HepG2 (cell line): ENCODE results near the gene UBC. TPM values are rescaled to one million over a fixed set of nuclear protein-coding genes. Genes with fewer than 3 reads are reported as not detected.
A peak's percentile ranks its signal among the peaks of the same experiment; 100 is the strongest.

Source experiments
- EP300 ChIP-seq, 3 experiments: sonication (generic) in 1 of 3; formaldehyde crosslinking in 1 of 3; IDR thresholded peaks; 2 replicates each; pipeline versions ENCODE4 v1.5.1 to v1.6.1; 2011 to 2020; ENCODE audit warnings: low read depth in 2 of 3, low read length in 2 of 3, borderline replicate concordance in 1 of 3, improper control_type of control experiment in 1 of 3, mild to moderate bottlenecking in 1 of 3, missing genetic modification reagents in 1 of 3, moderate library complexity in 1 of 3
- EZH2 ChIP-seq: conservative IDR thresholded peaks from 2 replicates; pipeline ENCODE4 v1.6.1; 2012; ENCODE audit warnings: mild to moderate bottlenecking, low read depth, low read length, moderate library complexity
- GATAD2A ChIP-seq: IDR thresholded peaks from 2 replicates; pipeline ENCODE4 v1.6.1; 2016
- HOXA9 ChIP-seq: sonication (generic); formaldehyde crosslinking; IDR thresholded peaks from 2 replicates; pipeline ENCODE4 v1.8.1; 2022; ENCODE audit warnings: missing genetic modification reagents, mild to moderate bottlenecking, moderate library complexity, borderline replicate concordance
- IRF2 ChIP-seq: IDR thresholded peaks from 2 replicates; pipeline ENCODE4 v1.6.1; 2018; ENCODE audit warnings: missing genetic modification reagents, missing compliant biosample characterization
- MBNL3 ChIP-seq: fragments of 250-450 bp; sonication (Bioruptor Pico); conservative IDR thresholded peaks from 2 replicates; pipeline ENCODE4 v1.8.0; 2022; ENCODE audit warnings: mild to moderate bottlenecking, inconsistent platforms
- MTF2 ChIP-seq: sonication (generic); formaldehyde crosslinking; IDR thresholded peaks from 2 replicates; pipeline ENCODE4 v1.5.0; 2020; ENCODE audit warnings: missing genetic modification reagents, borderline replicate concordance
- NFKB2 ChIP-seq: sonication (generic); formaldehyde crosslinking; IDR thresholded peaks from 2 replicates; pipeline ENCODE4 v1.4.0; 2020; ENCODE audit warnings: missing genetic modification reagents, borderline replicate concordance
- NFKBIZ ChIP-seq: IDR thresholded peaks from 2 replicates; pipeline ENCODE4 v1.6.1; 2018; ENCODE audit warnings: missing genetic modification reagents, missing compliant biosample characterization
- NPAS2 ChIP-seq: sonication (generic); formaldehyde crosslinking; IDR thresholded peaks from 2 replicates; pipeline ENCODE4 v1.8.0; 2022; ENCODE audit warnings: mild to moderate bottlenecking, missing genetic modification reagents, borderline replicate concordance
- RORA ChIP-seq: sonication (generic); formaldehyde crosslinking; IDR thresholded peaks from 2 replicates; pipeline ENCODE4 v1.5.0; 2020; ENCODE audit warnings: mild to moderate bottlenecking, missing genetic modification reagents, moderate library complexity
- SIX4 ChIP-seq: sonication (generic); formaldehyde crosslinking; IDR thresholded peaks from 2 replicates; pipeline ENCODE4 v1.4.0; 2020; ENCODE audit warnings: missing genetic modification reagents
- ZNF10 ChIP-seq: sonication (generic); formaldehyde crosslinking; IDR thresholded peaks from 2 replicates; pipeline ENCODE4 v1.4.0; 2020; ENCODE audit warnings: mild to moderate bottlenecking, low read depth, missing genetic modification reagents, borderline replicate concordance
- ZNF44 ChIP-seq: sonication (generic); formaldehyde crosslinking; IDR thresholded peaks from 2 replicates; pipeline ENCODE4 v1.5.1; 2020; ENCODE audit warnings: mild to moderate bottlenecking, missing genetic modification reagents
- ZNF7 ChIP-seq: IDR thresholded peaks from 2 replicates; pipeline ENCODE4 v1.6.1; 2016; ENCODE audit warnings: missing biosample characterization, missing genetic modification reagents
- ZNF782 ChIP-seq: sonication (generic); formaldehyde crosslinking; IDR thresholded peaks from 2 replicates; pipeline ENCODE4 v1.4.0; 2020; ENCODE audit warnings: missing genetic modification reagents, mild to moderate bottlenecking, borderline replicate concordance
- polyA plus RNA-seq, 8 experiments: library from polyadenylated mRNA; depleted of rRNA in 3 of 8; stranded (reverse) in 7 of 8; unstranded in 1 of 8; fragments of >200 nt; fragmentation: Illumina TruSeq in 4 of 8; extraction: Trizol in 4 of 8; gene quantifications; 2 replicates each; pipeline versions ENCODE4 v1.2.1 to v1.2.3, GENCODE V29; 2011 to 2016; ENCODE audit warnings: low read depth in 4 of 8, missing spikeins in 1 of 8, mixed read lengths in 1 of 8; ENCODE audit not compliant: insufficient read depth in 1 of 8
- total RNA-seq, 5 experiments: library from RNA; depleted of rRNA; stranded (reverse); fragments of >200 nt; fragmentation: Illumina TruSeq; extraction: Trizol; gene quantifications; 2 replicates each; pipeline ENCODE4 v1.2.3, GENCODE V29; 2016; ENCODE audit warnings: low read depth in 1 of 5
- TF ChIP-seq, protein P1 (sequence below): sonication (generic); formaldehyde crosslinking; IDR thresholded peaks from 2 replicates; pipeline ENCODE4 v1.8.0; 2022; ENCODE audit warnings: mild to moderate bottlenecking, missing genetic modification reagents, borderline replicate concordance
- TF ChIP-seq, protein P2 (sequence below): sonication (generic); formaldehyde crosslinking; IDR thresholded peaks from 2 replicates; pipeline ENCODE4 v1.4.0; 2020; ENCODE audit warnings: missing genetic modification reagents
- TF ChIP-seq, protein P3 (sequence below): sonication (generic); formaldehyde crosslinking; IDR thresholded peaks from 2 replicates; pipeline ENCODE4 v1.4.0; 2020; ENCODE audit warnings: missing genetic modification reagents
- TF ChIP-seq, protein P4 (sequence below): sonication (generic); formaldehyde crosslinking; IDR thresholded peaks from 2 replicates; pipeline ENCODE4 v1.4.0; 2020; ENCODE audit warnings: missing genetic modification reagents
- TF ChIP-seq, protein P5 (sequence below): sonication (generic); formaldehyde crosslinking; IDR thresholded peaks from 2 replicates; pipeline ENCODE4 v1.5.1; 2020; ENCODE audit warnings: mild to moderate bottlenecking, missing genetic modification reagents, moderate library complexity

Gene UBC
- total and polyA plus RNA-seq, 2 of the 13 experiments (the other 11 are each of a cell fraction or from before 2014, with no cell fraction given), result 805 to 1,432 TPM

DNA sequence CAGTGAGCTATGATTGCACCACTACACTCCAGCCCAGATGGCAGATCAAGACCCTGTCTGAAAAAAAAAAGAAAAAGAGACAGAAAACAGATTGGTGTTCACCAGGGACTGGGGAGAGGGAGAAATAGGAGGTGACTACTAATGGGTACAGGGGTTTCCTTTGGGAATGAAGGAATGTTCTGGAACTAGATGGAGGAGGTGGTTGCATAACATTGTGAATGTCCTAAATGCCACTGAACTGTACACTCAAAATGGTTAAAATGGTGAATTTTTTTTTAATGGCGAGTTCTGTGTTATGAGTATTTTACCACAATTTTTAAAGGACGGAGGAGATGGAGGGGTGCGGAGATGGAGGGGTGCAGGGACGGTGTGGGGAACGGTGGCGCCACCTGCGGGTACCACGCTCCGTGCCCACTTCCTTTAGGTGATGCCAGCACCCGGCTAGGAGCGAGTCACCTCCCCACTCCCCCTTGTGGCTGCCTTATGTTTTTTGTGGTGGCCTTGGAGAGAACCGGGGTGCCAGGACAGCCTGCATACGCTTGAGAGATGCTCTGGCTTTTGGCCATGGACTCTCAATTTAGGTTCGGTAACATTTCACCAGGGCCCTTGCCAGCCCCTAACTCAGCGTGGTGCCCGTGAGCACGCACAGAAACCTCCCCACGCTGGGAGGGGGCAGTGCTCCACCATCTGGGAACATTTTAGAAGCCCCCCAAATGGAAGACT lies 16.1 kb downstream of the UBC start (continued):
- TF ChIP-seq, protein P1, sequence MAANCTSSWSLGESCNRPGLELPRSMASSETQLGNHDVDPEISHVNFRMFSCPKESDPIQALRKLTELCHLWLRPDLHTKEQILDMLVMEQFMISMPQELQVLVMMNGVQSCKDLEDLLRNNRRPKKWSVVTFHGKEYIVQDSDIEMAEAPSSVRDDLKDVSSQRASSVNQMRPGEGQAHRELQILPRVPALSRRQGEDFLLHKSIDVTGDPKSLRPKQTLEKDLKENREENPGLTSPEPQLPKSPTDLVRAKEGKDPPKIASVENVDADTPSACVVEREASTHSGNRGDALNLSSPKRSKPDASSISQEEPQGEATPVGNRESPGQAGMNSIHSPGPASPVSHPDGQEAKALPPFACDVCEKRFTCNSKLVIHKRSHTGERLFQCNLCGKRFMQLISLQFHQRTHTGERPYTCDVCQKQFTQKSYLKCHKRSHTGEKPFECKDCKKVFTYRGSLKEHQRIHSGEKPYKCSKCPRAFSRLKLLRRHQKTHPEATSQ (CRISPR knock-in tag), result no peak
- TF ChIP-seq GATAD2A (CRISPR knock-in tag) (peak; percentile 64; the same call in 1 of the 2 replicates), EZH2 (no peak), ZNF10 (CRISPR knock-in tag) (no peak), SIX4 (CRISPR knock-in tag) (no peak), MTF2 (no peak), HOXA9 (CRISPR knock-in tag) (no peak), IRF2 (peak; percentile 44; the same call in 1 of the 2 replicates), NFKB2 (CRISPR knock-in tag) (peak; percentile 48; the same call in 1 of the 2 replicates), ZNF44 (CRISPR knock-in tag) (no peak), RORA (no peak), ZNF7 (no peak), EP300 (IDR thresholded peaks at IDR 0.05; ENCODE audit: low read depth in 2 of 2, low read length in 2 of 2) (no peak), EP300 (CRISPR knock-in tag; IDR thresholded peaks at IDR 0.05; ENCODE audit: borderline replicate concordance) (no peak), NPAS2 (no peak), MBNL3 (CRISPR knock-in tag) (no peak), ZNF782 (CRISPR knock-in tag) (no peak), NFKBIZ (CRISPR knock-in tag) (no peak)
- TF ChIP-seq, protein P2, sequence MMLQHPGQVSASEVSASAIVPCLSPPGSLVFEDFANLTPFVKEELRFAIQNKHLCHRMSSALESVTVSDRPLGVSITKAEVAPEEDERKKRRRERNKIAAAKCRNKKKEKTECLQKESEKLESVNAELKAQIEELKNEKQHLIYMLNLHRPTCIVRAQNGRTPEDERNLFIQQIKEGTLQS, result no peak
- TF ChIP-seq, protein P3, sequence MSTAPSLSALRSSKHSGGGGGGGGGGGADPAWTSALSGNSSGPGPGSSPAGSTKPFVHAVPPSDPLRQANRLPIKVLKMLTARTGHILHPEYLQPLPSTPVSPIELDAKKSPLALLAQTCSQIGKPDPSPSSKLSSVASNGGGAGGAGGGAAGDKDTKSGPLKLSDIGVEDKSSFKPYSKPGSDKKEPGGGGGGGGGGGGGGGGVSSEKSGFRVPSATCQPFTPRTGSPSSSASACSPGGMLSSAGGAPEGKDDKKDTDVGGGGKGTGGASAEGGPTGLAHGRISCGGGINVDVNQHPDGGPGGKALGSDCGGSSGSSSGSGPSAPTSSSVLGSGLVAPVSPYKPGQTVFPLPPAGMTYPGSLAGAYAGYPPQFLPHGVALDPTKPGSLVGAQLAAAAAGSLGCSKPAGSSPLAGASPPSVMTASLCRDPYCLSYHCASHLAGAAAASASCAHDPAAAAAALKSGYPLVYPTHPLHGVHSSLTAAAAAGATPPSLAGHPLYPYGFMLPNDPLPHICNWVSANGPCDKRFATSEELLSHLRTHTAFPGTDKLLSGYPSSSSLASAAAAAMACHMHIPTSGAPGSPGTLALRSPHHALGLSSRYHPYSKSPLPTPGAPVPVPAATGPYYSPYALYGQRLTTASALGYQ (CRISPR knock-in tag), result no peak
- TF ChIP-seq, protein P4, sequence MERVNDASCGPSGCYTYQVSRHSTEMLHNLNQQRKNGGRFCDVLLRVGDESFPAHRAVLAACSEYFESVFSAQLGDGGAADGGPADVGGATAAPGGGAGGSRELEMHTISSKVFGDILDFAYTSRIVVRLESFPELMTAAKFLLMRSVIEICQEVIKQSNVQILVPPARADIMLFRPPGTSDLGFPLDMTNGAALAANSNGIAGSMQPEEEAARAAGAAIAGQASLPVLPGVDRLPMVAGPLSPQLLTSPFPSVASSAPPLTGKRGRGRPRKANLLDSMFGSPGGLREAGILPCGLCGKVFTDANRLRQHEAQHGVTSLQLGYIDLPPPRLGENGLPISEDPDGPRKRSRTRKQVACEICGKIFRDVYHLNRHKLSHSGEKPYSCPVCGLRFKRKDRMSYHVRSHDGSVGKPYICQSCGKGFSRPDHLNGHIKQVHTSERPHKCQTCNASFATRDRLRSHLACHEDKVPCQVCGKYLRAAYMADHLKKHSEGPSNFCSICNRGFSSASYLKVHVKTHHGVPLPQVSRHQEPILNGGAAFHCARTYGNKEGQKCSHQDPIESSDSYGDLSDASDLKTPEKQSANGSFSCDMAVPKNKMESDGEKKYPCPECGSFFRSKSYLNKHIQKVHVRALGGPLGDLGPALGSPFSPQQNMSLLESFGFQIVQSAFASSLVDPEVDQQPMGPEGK (CRISPR knock-in tag), result peak; percentile 51
- TF ChIP-seq, protein P5, sequence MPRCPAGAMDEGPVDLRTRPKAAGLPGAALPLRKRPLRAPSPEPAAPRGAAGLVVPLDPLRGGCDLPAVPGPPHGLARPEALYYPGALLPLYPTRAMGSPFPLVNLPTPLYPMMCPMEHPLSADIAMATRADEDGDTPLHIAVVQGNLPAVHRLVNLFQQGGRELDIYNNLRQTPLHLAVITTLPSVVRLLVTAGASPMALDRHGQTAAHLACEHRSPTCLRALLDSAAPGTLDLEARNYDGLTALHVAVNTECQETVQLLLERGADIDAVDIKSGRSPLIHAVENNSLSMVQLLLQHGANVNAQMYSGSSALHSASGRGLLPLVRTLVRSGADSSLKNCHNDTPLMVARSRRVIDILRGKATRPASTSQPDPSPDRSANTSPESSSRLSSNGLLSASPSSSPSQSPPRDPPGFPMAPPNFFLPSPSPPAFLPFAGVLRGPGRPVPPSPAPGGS (CRISPR knock-in tag), result no peak
